Kidney epithelial cell (primary cell): ENCODE data around the gene VASP. TPM values are rescaled to one million over a fixed set of nuclear protein-coding genes. Genes with fewer than 3 reads are reported as not detected.

ENCODE experiments used
- DNase-seq: peaks from one replicate; pipeline ENCODE4 v3.0.0-alpha.2; 2010; ENCODE audit warnings: low read depth
- H3K27me3 ChIP-seq: 2 replicates; pipeline ENCODE4 v1.6.0; 2011; ENCODE audit warnings: low read length; ENCODE audit not compliant: control insufficient read depth, insufficient read depth
- H3K36me3 ChIP-seq: 2 replicates; pipeline ENCODE4 v1.5.1; 2011; ENCODE audit warnings: low read length; ENCODE audit not compliant: control insufficient read depth, insufficient read depth
- H3K4me3 ChIP-seq: 2 replicates; pipeline ENCODE4 v1.5.1; 2011; ENCODE audit warnings: low read depth, mild to moderate bottlenecking, control low read depth, low read length
- total RNA-seq: library from RNA; depleted of rRNA; stranded (reverse); fragments of >200 nt; gene quantifications from 2 replicates; pipeline ENCODE4 v1.2.3, GENCODE V29; 2015
- TF ChIP-seq, protein P1 (sequence below): IDR thresholded peaks from 2 replicates; pipeline ENCODE4 v1.5.1; 2011; ENCODE audit warnings: mild to moderate bottlenecking, moderate library complexity, low read length, control low read depth, inconsistent platforms; ENCODE audit not compliant: insufficient read depth, poor library complexity, severe bottlenecking

Gene VASP
- total RNA-seq, 1 donor from 2014 or later = 228 TPM

DNA sequence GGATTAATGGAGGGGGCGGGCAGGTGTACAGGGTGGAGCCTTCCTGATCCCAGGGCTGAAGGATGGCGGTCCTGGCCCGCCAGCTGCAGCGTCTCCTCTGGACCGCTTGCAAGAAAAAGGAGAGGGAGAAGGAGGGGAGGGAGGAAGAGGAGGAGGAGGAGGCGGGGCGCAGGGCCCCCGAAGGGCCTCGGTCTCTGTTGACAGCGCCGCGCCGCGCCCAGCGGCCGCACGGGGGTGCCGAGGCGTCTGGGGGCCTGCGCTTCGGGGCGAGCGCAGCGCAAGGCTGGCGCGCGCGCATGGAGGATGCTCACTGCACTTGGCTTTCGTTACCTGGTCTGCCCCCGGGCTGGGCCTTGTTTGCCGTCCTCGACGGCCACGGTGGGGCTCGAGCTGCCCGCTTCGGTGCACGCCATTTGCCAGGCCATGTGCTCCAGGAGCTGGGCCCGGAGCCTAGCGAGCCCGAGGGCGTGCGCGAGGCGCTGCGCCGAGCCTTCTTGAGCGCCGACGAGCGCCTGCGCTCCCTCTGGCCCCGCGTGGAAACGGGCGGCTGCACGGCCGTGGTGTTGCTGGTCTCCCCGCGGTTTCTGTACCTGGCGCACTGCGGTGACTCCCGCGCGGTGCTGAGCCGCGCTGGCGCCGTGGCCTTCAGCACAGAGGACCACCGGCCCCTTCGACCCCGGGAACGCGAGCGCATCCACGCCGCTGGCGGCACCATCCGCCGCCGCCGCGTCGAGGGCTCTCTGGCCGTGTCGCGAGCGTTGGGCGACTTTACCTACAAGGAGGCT is 8.7 kb upstream of the VASP start, which contains the start of gene PPM1N:
Gene PPM1N (plus strand): TSS at position 33 of the 785 bp plus-strand sequence. CDS start 30 bp downstream, at position 63.
- Histone ChIP-seq H3K4me3 (peak within 1 kb of the TSS; percentile 35), H3K27me3 (peaks cover 26% of the 10 kb centered on the region), H3K36me3 (no peaks in the 10 kb centered on the region)
- TF ChIP-seq, protein P1, sequence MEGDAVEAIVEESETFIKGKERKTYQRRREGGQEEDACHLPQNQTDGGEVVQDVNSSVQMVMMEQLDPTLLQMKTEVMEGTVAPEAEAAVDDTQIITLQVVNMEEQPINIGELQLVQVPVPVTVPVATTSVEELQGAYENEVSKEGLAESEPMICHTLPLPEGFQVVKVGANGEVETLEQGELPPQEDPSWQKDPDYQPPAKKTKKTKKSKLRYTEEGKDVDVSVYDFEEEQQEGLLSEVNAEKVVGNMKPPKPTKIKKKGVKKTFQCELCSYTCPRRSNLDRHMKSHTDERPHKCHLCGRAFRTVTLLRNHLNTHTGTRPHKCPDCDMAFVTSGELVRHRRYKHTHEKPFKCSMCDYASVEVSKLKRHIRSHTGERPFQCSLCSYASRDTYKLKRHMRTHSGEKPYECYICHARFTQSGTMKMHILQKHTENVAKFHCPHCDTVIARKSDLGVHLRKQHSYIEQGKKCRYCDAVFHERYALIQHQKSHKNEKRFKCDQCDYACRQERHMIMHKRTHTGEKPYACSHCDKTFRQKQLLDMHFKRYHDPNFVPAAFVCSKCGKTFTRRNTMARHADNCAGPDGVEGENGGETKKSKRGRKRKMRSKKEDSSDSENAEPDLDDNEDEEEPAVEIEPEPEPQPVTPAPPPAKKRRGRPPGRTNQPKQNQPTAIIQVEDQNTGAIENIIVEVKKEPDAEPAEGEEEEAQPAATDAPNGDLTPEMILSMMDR = no peak
- no peak for DNase-seq

DNA sequence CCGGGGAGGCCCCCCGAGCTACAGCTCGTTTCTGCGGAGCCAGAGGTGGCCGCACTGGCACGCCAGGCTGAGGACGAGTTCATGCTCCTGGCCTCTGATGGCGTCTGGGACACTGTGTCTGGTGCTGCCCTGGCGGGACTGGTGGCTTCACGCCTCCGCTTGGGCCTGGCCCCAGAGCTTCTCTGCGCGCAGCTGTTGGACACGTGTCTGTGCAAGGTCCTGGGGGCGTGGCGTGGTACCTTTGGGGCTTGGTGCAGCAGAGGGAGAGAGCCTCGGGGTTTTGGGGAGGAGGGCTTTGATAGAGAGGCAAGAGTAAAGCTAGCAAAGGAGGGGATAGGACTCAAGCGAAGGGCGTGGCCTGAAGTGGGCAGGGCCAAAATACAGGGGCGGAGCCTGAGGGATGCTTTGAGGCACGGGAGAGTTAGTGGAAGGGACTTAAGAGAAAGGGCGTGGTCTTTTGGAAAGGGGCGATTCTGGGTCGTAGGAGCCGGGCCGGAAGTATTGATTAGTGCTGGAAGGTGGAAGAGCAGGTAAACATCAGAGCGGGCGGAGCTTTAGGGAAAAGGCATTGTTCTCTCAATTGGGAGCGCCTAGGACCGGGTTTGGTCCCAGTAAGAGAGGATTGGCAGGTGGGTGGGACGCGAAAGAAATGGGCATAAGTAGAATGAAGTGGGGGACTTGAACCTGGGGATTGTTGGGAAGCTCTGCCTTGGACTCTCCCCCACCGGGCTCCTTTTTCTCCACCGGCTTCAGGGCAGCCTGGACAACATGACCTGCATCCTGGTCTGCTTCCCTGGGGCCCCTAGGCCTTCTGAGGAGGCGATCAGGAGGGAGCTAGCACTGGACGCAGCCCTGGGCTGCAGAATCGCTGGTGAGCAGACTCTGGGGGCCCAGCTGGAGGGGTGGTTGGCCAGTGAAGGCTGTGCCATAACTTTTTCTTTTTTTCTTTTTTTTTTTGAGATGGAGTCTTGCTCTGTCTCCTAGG is 7.8 kb upstream of the VASP start:
- Histone ChIP-seq H3K36me3 (no peaks in the 10 kb centered on the region), H3K27me3 (peaks cover 26% of the 10 kb centered on the region), H3K4me3 (no peak overlapping the region)
- TF ChIP-seq, protein P1 = no peak
- no peak for DNase-seq

DNA sequence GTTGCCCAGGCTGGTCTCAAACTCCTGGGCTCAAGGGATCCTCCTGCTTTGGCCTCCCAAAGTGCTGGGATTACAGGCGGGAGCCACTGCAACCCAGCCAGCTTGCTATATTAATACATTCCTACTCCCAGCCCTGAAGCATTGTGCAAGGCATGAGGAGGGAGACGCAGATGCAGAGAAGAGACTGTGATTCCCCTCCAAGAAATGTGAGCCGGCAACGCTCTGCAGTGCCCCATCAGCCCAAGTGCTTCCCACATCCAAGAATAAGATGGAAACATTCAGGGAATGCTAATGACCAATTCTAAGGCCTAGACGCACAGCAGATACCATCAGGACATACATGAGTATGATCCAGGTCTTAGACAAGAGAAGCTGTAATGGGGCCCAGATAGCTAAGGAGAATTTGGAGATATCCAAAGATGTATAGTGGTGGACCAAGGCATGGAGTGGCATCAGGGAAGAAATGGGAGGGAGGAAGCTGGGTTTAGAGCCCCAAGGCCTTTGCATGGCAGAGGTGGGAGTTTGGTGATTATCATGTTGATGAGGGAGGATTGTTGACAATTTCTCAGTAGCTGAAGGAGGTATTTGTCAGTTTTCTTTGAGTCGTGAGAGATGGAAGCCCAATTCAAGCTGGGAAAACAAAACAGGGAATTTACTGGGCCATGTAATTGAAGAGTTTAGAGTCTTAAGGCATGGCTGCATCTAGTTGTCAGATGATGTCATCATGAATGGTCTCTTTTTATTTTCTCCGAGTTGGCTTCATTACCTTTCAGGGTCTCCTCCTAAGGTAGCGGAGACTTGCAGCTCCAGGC is 6.2 kb upstream of the VASP start:
- no peak overlapping the region for H3K4me3 ChIP-seq
- DNase-seq = no peak
- no peaks in the 10 kb centered on the region for H3K36me3 ChIP-seq
- peaks cover 26% of the 10 kb centered on the region for H3K27me3 ChIP-seq
- TF ChIP-seq, protein P1 = no peak

DNA sequence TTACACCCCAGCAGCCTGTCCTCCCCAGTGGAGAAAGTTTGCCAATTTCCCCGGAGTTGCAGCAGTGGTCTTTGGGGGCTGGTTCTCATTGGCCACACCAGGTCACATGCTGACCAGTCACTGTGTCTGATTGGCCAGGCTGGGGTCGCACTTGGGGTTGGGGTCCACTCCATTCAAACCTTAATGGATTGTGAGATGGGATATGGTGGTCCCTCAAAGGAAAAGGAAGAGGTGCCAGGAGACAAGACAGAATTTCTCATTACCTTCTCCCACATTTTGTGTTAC is 5.6 kb upstream of the VASP start:
- Histone ChIP-seq H3K36me3 (no peaks in the 10 kb centered on the region), H3K4me3 (no peak overlapping the region), H3K27me3 (peaks cover 26% of the 10 kb centered on the region)
- DNase-seq = no peak
- TF ChIP-seq, protein P1 = no peak

DNA sequence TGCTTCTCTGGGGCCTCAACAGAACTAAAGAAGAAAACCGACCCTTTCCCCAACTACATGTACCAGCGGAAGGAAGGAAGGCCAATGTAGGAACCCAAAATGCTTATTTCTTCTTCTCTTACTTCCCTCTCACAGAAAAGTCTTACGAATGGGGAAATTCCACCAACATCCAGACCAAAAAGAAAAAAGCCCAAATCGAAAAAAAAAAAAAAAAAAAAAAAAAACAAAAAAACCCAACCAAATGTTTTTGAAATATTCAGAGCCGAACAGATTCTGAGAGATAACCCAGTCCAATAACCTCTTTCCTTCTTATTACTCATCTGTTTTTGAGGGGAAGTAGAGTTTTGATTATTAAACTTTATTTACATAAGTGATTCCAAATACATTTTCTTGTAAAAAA is 5.2 kb upstream of the VASP start:
- no peak overlapping the region for H3K4me3 ChIP-seq
- H3K27me3 ChIP-seq = peaks cover 26% of the 10 kb centered on the region
- no peaks in the 10 kb centered on the region for H3K36me3 ChIP-seq
- TF ChIP-seq, protein P1 = no peak
- DNase-seq = no peak
